ENCODE measurements around the gene PCYT2.

GRCh38 chr17:81878294-81878693, 32.9 kb downstream of the PCYT2 start:
- TF ChIP-seq CTCF (IDR thresholded peaks at IDR 0.05) (no peak), POLR2A (IDR thresholded peaks at IDR 0.05) (no peak)
